ENCODE data around the gene CRIM1.

CRIM1 gene

DNA sequence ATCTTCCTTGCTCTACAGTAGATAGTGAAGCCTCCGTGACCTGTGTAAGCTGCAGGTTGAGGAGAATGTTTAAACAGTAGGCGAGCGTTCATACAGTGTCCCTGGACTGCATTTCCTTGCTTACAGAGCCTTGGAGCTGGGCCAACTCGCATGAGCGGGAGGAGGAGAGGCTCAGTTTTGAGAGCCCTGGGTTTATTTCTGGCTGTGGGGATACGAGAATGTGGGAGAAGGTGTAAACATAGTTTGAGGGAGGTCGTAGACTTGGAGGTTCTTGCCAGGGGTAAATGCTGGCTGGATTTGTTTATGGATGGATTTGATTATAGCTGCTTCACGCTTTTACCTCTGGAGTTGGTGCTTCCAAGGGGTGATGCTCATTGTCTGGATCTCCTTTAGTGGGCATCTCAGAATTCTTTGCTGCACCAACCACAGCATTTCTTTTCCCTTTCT is 20.8 kb downstream of the CRIM1 start:
- no peak for DNase-seq

DNA sequence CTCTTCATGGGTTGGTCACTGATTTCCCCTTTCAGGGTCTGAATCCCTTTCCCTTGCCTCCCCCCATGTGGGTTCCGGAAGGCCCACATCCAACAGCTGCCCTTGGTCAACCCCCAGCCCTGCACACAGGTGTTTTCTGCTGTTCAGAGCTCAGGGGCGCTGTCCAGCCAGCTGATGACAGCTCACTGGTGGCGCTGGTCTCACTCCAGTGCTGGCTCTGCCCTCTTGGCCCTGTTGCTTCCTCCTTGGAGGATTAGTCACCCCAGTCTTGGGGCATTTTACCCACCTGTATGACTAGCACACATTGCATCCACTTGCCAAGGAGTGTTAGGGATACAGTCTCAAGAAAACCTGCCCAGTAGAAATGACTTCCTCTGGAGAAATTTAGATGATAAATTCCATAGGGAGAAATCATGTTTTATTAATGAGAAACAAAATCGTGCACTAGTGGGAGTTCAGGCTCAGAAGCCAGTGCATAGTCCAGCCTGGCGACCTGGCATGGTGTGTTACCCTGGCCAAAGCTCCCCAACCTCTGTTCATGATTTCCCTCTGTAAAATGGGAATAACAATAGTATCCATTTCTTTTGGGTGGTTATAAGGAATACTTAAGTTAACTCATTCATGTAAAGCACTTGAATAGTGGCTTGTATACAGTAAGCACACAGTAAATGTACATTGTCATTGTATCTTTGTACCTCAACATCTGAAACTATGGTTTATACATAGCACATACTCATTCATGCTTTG is 21.6 kb downstream of the CRIM1 start:
- DNase-seq: no peak

DNA sequence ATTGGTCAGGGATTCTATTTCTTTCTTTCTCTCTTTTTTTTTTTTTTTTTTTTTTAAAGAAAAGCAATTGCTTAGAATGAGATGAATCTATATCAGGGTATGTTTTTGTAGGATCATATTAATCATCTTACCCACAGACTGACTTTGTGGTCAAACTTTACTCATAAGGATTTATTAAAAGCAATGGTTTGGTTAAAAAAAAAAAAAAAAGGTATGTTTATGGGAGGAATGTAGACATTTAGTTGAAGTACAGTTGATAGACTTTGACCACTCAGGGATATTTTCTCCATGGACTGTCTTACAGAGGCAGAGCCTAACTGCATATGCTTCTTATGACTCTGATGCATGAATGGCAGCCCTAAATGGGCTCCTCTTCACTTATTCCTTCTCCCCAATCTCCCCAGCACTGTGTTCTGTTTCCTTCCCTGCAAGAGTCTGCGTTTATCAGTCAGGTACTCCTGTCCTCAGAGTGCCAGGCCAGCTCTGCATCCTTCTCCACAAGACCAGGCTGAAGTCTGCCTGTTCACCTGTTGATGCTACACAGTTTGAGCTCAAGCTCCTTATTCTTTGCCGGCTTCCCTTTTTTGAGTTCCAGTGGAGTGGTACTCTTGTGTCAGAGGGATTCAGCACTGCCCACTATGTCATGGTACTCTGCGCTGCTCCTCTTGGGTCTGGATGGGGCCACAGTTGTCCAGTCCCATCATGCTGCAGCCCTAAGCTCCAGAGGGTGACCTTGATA is 24.3 kb downstream of the CRIM1 start:
- DNase-seq: no peak

DNA sequence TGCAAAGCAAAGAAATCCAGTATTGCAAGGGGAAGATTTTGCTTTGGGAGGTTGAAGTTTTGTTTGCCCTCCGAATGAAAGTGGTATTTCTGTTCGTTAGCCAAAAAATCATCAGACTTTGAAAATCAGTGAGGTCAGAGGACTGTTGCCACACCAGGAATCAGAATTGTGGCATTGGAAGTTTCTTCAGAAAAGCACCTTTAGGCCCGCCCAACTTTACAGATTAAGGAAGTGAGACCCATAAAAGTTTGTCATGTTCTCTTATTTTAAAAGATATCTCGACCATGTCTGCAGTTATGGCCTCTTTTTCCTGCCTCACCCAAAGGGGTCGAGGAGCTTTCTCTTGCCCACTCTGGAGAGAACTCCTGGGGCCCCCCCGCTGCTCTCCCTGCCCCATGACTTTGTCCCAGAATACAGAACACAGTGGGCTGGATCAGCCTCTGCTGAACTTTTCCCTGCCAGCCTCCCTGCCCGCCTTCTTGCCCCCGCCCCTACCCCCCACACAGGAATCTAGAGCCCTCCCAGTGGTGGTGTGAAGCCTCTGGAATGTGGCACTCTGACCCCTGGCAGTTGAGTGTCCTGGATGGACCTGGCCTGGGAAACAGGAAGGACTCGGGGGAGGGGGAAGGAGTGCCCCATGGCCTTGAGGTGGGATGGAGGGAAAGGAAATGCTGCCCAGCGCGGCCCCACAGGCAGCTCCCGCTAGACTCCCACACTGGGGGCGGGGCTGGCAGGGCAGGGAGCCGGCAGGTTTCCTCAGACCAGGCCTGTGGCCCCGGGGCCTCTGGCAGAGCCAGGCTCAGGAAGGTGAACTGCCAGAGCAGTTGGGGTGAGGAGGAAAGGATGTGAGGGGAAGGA is 25.3 kb downstream of the CRIM1 start:
- DNase-seq: no peak

DNA sequence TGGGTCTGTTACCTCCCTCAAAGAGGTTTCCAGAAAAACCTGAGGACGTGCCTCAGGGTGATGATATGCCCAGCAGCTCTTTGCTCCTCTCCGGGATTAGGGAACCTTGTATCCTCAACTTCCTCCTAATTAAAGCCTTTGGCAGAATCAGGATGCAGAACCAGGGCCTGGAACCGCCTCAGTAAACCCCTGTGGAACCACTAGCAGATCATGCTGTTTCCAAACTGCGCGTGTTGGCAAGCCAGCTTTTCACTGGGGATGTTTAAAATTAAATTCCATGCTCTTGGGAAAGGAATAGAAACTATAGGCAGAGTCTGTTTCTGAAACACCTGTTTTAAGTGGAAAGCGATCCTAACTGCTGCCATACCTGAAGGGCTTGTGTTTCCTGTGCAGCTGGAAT is 26.4 kb downstream of the CRIM1 start:
- no peak for DNase-seq

DNA sequence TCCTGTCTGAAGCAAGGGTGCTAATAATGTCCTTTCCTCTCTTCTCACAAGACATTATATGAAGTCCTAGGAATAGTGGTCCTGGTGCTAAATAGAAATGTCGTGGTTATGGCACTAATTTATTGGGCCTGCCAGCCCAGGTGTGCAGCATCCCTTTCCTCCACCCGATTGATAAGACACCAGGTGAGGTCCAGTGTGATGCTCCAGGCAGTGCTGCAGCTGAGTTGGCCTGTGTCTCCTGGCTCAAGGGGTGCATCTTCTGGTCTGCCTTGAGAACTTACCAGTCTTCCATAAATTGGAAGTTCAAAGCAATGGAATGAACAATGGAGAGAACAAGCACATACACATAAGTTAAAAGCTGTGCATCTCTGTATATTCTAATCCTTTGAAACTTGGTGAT is 26.9 kb downstream of the CRIM1 start:
- no peak for DNase-seq

DNA sequence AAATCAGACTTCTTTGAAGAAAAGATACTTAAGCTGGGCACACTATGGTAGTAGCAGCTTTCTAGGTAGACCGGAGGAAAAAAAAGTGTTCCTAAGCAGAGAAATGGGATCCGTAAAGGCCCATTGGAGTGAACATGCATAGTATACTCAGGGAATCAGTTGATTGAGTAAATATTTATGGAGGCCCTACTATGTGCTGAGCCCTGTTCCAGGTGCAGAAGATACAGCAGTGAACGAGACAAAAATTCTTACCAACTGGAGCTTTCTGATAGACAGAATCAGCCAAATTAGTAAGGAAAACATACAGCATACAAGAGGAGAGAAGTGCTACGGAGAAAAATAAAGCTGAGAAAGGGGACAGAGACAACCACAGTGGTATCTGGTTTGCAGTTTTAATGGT is 28.1 kb downstream of the CRIM1 start:
- no peak for DNase-seq

DNA sequence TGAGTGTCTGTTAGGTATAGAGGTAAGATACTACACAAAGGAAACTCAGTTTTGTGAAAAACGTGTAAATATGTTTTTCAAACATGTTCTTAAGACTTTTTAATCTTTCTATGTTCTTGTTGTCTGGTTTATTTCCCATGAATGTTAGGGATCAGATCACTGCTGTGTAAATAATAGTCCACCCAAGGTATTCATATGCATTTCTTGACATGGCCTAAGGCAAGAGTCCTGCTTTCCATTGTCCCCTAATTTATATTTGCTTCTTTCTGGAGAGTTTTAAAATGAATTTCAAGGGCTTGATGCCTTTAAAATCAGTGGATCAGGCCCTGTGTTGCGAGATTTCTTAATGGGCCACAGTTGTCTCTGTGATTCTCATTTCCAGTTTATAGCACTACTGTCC is 28.9 kb downstream of the CRIM1 start:
- no peak for DNase-seq

DNA sequence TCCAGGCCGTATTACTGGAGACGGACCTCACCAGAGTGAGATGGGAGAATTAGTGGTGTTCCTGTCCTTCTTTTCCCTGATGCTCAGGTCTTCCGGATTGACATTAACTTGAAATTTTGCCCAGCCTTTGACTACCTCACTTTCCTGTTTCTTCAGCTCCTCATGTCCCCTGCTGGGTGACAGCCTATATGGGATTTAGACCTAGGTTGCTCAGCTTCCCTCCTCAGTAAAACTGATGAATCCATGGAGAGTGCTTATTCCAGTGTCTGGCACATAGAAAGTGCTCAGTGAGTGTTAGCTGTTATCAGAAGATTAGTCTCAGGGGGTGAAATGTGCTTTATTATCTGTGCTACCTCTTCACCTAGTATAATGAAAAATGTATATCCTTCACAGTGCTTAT is 30.0 kb downstream of the CRIM1 start:
- DNase-seq: no peak

DNA sequence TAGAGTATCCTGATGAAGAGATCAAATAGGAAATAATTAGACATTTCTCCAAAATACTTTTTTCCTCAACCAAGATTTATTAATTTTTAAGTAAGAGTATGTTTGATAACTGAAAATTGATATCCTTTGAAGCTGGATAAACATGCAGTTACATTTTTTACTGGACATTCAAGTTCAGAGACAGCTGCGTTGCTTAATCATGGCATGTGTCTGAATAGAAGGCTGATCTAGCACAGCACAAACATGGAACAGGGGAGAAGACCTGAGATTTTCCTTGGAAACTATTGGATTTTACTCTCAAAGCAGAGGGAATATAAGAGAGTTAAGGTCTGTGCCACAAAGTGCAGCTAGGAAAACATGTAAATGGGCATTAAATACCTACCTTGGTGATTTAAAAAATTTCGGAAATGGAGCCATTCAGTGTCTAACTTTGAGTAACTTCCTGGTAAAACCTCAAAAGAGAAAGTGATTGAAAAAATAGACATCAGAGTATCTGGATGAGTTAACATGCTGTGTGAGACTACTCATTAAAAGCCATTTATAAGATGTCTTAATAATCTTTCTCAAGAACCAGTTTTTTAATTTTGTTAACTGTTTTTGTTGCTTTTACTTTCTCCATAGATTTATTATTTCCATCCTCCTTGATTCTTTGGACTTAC is 31.8 kb downstream of the CRIM1 start:
- DNase-seq: no peak

DNA sequence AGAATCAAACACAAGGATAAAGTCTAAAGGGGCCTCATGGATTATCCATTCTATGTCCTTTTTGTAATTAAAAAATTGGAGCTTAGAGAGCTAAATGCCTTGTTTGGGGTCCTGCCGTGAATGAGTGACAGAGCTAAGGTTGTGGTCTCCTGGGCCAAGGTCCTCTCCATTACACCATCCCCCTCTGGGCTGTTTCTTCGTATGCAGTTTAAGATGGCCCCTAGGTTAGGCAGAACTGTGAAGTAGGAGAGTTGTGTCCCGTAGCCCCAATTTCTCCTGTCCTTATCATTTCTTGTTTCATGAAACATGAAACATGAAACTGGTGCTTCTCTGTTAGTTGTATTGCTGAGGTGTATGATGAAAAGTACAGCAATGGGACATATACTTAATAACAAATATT is 32.9 kb downstream of the CRIM1 start:
- no peak for DNase-seq

DNA sequence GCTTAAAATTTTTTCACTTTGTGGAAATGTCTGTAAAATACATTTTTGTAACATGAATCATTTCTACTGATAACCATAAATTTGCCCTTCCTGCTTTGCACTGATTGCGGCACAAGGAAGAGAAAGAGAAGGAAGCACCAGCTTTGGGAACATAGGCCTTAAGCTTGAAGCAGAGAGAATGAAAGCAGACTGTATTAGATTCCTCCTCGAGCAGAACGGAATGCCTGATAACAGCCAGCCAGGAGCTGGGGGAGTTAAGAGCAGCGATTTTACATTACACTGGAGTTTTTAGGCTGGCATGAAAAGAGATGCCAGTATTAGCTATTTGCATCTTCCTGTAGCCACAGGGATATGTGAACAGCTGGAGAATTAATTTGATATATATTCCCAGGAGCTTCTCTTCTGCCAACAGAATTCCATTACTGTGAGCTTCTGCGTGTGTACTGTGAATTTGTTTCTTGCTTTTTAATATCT is 33.5 kb downstream of the CRIM1 start:
- no peak for DNase-seq

DNA sequence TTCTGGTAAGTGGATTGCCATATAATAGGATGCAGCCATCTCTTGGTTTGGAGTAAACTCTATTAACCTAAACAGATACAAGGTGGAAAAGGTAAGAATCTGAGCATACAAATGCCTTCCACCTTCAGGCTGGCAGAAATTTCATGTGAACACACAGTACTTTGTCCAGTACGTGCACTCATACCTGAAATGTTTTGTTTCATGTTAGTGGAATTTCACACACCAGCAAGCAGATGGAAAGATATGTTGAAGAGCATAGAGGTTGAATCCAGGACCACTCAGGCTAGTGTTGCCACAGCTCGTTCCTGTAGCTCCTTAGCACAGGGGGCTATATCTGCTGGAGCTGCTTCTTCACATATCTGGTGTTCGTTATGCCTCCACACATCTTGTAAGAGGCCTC is 34.0 kb downstream of the CRIM1 start:
- DNase-seq: no peak

DNA sequence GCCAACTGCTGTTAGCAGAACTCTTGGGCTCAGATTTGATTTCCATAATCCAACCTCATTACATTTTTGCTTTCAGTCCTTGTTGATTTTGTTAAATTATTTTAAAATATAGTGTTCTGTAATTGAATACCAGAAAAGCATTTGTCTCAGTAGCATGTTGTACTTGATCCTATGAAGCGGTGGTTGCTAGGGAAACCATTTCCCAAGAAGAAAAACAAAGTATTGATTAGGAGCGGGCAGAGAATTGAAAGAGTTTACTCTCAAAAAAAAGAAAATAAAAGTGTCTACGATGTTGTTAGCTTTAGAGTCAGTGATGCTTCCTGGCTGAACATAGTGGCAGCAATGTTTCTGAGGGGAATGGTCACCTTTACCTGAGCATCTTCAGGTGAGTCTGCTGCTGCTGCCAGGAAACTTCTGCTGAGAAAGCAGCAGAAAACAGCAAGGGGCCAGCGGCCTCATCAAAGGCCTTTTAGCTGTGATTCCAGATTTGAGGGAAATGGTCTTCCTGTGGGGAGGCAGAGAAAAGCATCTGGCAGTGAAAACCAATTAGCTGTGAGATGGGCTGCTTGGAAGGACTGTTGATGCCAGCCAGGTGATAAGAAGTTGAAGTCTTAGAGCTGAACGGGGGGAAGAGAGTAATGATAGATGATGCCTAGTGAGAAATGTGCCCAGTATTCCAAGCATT is 37.1 kb downstream of the CRIM1 start:
- DNase-seq: no peak

DNA sequence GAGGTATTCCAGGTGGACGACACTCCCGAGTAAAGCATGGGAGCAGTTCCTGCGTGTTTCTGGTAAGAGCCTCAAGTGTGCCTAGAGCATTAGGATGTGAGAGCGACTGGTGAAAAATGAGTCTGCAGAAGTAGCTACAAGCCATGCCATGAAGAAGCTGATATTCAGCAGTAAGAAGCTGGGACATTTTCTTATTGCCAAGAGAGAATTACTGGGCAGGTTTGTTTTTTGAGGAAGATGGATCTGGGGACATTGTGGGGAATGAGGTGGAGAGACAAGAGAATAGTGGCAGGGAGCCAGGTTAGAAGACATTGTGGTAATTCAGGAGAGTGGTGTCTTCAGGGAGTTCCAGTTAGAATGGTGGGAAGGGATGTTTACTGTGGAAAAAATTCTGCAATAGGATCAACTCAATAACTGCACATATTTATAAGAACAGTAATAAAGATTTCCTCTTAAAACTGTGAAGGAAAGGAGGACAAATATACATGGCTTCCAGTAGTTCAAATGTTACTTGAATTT is 38.2 kb downstream of the CRIM1 start:
- no peak for DNase-seq

DNA sequence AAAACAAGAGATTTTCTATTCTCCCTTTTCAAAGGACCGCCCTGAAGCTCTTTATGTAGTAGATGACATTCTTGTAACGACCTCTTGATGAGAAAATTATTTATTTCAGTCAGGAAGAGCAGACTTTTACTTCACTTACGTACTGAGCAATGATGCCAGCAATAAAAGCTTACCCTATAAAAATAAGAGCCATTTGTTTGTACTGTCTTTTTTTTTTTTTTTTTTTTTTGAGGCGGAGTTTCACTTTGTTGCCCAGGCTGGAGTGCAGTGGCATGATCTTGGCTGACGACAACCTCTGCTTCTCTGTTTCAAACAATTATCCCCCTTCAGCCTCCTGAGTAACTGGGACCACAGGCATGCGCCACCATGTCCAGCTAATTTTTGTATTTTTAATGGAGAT is 39.2 kb downstream of the CRIM1 start:
- DNase-seq: no peak

DNA sequence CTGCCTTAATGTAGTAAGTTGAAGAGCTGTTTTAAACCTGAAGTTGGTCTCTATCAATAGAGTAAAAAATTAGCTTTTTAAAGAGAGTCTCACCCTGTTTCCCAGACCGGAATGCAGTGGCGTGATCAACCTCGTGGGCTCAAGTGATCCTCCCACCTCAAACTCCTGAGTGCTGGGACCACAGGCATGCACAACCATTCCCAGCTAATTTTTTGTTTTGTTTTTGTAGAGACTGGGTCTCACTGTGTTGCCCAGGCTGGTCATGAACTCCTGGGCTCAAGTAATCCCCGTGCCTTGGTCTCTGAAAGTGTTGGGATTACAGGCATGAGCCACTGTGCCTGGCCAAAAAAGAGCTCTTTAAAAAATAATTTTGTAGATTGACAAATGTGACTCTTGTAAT is 40.3 kb downstream of the CRIM1 start:
- DNase-seq: no peak

DNA sequence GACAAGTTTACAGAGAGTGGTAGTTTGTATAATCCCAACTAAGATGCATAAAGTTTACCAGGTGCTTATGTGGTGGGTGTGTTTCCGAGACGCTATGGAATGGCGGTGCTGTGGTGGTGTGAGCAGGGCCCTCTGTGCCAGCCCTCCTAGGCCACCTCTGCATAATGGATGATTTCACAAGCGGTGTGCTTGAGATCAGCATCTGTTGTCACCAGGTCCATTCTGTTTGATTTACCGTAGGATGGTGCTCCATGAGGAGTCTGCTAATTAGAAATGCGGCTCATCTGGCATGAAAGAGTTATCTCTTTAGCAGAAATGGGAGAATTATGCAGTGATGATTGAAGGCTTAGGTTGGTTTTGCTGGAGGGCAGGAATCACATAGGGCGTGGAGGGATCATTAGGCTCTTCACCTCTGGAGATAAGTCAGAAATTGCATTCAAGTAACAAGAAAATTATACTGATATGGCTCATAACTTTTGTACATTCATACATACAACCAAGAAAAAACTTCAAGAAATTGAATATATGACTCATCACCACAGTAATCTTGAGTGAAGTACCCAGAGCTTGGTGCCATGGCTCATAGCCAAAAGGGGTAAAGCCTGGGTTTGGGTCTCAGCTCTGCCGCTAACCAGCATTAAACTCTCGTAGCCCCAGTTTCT is 41.4 kb downstream of the CRIM1 start:
- no peak for DNase-seq

DNA sequence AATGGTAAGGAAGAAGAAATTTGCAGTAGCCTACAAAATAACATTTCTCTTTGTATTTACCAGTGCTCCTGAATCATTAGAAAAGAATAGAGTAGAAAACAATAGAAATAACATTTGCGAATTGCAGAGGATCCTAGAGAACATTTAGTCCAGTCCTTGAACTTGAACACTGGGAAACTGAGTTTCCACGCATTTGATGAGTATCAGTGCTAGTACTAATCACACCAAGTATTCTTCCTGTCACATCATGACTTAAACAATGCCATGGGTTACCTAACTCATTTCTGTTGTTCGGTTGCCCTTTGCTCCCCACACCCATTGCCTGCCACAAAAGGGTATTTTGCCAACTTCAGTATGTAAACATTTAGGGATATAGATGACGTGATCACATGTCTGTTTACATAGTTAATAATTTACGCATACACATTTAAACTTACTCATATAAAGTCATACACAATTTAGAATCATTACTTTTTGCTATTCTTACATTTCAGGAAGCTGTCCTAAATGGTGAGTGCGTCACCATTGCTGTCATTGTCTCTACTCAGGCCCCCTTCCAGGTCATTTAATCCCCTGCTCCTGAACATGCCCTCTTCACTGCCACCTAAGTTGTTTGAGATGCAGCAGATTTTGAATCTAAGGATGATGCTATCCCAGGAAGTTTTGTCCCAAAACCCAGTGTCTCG is 42.3 kb downstream of the CRIM1 start:
- no peak for DNase-seq

DNA sequence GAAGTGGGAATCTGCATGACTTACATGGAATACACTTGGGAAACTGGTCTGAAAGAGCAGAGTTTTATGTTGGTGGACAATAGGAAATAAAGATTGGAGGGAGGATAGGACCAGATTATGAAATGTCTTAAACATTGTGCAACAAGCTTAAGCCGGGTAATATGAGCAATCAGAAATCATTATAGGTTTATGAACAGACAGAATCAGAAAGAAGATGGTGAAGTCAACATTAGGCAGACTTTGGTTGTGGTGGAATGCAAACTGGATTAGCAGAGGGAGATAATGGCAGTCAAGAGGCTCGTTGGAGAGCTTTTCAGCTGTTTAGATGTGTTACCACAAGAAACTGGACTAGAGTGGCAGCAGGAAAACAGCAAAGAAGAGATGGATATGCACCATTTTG is 43.5 kb downstream of the CRIM1 start:
- no peak for DNase-seq

DNA sequence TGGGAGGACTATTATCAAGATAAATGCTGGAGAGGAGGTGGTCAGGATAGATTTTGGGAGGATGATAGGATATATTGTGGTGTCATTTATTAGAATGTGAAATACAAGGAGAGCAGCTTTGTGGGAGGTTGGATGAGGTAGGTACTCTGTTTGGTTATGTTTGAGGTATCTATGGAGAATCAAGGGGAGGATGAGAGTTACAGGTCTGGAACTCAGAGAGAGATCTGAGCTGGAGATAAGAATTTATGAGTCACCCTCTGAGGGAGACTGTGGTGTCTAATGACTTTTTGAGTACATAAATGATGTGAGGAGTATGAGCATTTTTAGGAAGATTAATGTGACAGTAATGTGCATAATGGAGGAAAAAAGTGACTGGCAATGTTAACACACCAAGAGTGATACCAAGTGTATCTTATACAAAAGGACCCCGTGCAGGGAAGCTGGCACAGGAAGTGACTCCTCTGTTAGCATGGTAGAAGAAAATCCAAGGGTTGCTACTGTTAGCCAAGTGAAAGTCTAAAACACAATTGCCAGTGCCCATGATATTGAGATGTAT is 48.2 kb downstream of the CRIM1 start:
- DNase-seq: no peak
